ENCODE measurements around the gene WNT9B.

GRCh38 chr17:46881015-46881414, 29.6 kb downstream of the WNT9B start:
- TF ChIP-seq CTCF (IDR thresholded peaks at IDR 0.05) (no peak), POLR2A (IDR thresholded peaks at IDR 0.05) (no peak)

Measured in uterus (tissue), 2 donors.